K562 (cell line): ENCODE measurements around the gene CSKMT. TPM values are rescaled to one million over a fixed set of nuclear protein-coding genes. Genes with fewer than 3 reads are reported as not detected.
A peak's percentile ranks its signal among the peaks of the same experiment; 100 is the strongest.

Source experiments
- ADNP ChIP-seq: fragments of 200-800 bp; sonication (Bioruptor generic); IDR thresholded peaks from 2 replicates; pipeline ENCODE4 v1.6.1; 2016; ENCODE audit warnings: missing genetic modification characterization, missing compliant biosample characterization
- NFATC3 ChIP-seq: fragments of 450-650 bp; IDR thresholded peaks from 2 replicates; pipeline ENCODE4 v1.6.1; 2017; ENCODE audit warnings: mild to moderate bottlenecking
- POLR2H ChIP-seq: IDR thresholded peaks from 2 replicates; pipeline ENCODE4 v1.6.1; 2016; ENCODE audit warnings: missing genetic modification characterization, low read depth, mild to moderate bottlenecking, control low read depth, missing compliant biosample characterization, moderate library complexity
- RAD21 ChIP-seq, 2 experiments: fragments of 250-450 bp in 1 of 2; fragments of 450-650 bp in 1 of 2; sonication (Bioruptor Pico) in 1 of 2; formaldehyde crosslinking in 1 of 2; IDR thresholded peaks in 1 of 2; conservative IDR thresholded peaks in 1 of 2; 2 replicates each; pipeline versions ENCODE4 v1.4.0 to v1.8.0; 2020 to 2022; ENCODE audit warnings: mild to moderate bottlenecking in 2 of 2, moderate library complexity in 1 of 2
- TAF7 ChIP-seq: fragments of 450-650 bp; IDR thresholded peaks from 2 replicates; pipeline ENCODE4 v1.6.1; 2016; ENCODE audit warnings: missing genetic modification characterization, missing compliant biosample characterization
- TCF3 ChIP-seq: sonication (generic); formaldehyde crosslinking; IDR thresholded peaks from 2 replicates; pipeline ENCODE4 v1.4.0; 2020; ENCODE audit warnings: mild to moderate bottlenecking, missing genetic modification reagents
- ZFX ChIP-seq: sonication (generic); formaldehyde crosslinking; IDR thresholded peaks from 2 replicates; pipeline ENCODE4 v1.8.0; 2022; ENCODE audit warnings: mild to moderate bottlenecking, missing genetic modification reagents, moderate library complexity
- ZNF24 ChIP-seq: fragments of 450-650 bp; IDR thresholded peaks from 2 replicates; pipeline ENCODE4 v1.6.1; 2016
- ZNF586 ChIP-seq: fragments of 450-650 bp; formaldehyde crosslinking; conservative IDR thresholded peaks from 2 replicates; pipeline ENCODE4 v1.4.0; 2020; ENCODE audit warnings: mild to moderate bottlenecking, moderate library complexity
- polyA plus RNA-seq, 8 experiments: library from polyadenylated mRNA; depleted of rRNA in 4 of 8; stranded (reverse) in 5 of 8; unstranded in 3 of 8; fragments of >200 nt; fragmentation: Nextera tagmentation in 2 of 8; fragmentation: Illumina TruSeq in 1 of 8; extraction: Ambion mirVana in 2 of 8; extraction: Trizol in 1 of 8; gene quantifications; 2 replicates each; pipeline versions ENCODE4 v1.2.1 to v1.2.3, GENCODE V29; 2011 to 2014; ENCODE audit warnings: inconsistent platforms in 1 of 8, missing spikeins in 1 of 8
- total RNA-seq, 7 experiments: library from RNA; depleted of rRNA in 6 of 7; stranded (reverse); fragments of >200 nt in 6 of 7; fragmentation: Illumina TruSeq in 2 of 7; extraction: Trizol in 2 of 7; gene quantifications; 2 replicates each; pipeline versions ENCODE4 v1.2.1 to v1.2.3, GENCODE V29; 2011 to 2021; ENCODE audit warnings: low replicate concordance in 1 of 7
- TF ChIP-seq, protein P1 (sequence below), 3 experiments: fragments of 200-800 bp in 1 of 3; fragments of 250-450 bp in 1 of 3; fragments of 450-650 bp in 1 of 3; sonication (Bioruptor Pico) in 1 of 3; sonication (Bioruptor generic) in 1 of 3; formaldehyde crosslinking in 1 of 3; IDR thresholded peaks; 2 replicates each; pipeline versions ENCODE4 v1.6.1 to v1.8.0; 2016 to 2022; ENCODE audit warnings: mild to moderate bottlenecking in 2 of 3, missing genetic modification characterization in 2 of 3, missing compliant biosample characterization in 1 of 3, moderate library complexity in 1 of 3
- TF ChIP-seq, protein P2 (sequence below): fragments of 450-650 bp; formaldehyde crosslinking; IDR thresholded peaks from 2 replicates; pipeline ENCODE4 v1.4.0; 2020; ENCODE audit warnings: mild to moderate bottlenecking, moderate library complexity

The CSKMT gene
- total and polyA plus RNA-seq, 9 of the 15 experiments (the other 6 are each of a cell fraction or from before 2014, with no cell fraction given), result 10.3 to 108 (median 27.2) TPM

DNA sequence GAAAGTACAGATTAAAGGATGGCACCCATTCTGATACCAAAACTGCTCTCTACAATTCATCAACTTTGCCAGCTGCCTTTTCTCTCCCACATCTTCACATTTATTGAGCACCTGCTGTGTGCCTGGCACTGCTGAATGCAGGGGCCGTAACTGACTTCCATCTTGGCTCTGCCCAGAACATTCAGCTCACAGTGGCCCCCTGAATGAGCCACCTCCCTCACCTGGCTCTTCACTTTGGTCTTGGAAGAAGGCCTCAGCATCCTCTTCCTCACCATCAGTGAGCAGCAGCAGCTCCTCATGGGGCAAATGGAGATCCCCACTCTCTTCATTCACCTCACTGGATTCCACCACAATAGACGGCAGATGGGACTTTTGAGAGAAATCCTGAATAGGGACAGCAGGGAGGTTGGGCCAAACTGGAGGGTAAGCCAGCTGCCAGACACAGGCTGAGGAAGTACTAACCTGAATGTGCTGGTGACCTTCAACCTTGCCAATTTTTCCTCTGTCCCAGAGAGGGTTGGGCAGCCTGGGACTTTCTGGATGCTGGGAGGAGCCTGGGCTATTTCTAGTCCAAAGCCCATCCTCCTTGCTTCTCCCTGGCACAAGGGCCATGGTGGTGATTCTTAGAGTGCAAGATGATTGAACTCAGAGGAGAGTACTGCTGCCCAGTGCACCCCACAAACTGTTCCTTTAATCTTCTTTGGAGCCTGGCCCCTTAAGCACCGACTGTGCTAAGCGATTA is 4.5 kb downstream of the CSKMT start (continued):
- TF ChIP-seq ZFX (0 out of 2 replicates have a peak, but pooled peaks have one; percentile 8), POLR2H (tag) (no peak), NFATC3 (no peak), TAF7 (tag) (no peak), RAD21 (CRISPR knock-in tag; conservative IDR thresholded peaks at IDR 0.05 in 1 of 2, IDR thresholded peaks at IDR 0.05 in 1 of 2) (no peak), TCF3 (CRISPR knock-in tag) (0 out of 2 replicates have a peak, but pooled peaks have one; percentile 12), ZNF24 (no peak), ADNP (tag) (no peak), ZNF586 (CRISPR knock-in tag) (no peak)
- TF ChIP-seq, protein P1, sequence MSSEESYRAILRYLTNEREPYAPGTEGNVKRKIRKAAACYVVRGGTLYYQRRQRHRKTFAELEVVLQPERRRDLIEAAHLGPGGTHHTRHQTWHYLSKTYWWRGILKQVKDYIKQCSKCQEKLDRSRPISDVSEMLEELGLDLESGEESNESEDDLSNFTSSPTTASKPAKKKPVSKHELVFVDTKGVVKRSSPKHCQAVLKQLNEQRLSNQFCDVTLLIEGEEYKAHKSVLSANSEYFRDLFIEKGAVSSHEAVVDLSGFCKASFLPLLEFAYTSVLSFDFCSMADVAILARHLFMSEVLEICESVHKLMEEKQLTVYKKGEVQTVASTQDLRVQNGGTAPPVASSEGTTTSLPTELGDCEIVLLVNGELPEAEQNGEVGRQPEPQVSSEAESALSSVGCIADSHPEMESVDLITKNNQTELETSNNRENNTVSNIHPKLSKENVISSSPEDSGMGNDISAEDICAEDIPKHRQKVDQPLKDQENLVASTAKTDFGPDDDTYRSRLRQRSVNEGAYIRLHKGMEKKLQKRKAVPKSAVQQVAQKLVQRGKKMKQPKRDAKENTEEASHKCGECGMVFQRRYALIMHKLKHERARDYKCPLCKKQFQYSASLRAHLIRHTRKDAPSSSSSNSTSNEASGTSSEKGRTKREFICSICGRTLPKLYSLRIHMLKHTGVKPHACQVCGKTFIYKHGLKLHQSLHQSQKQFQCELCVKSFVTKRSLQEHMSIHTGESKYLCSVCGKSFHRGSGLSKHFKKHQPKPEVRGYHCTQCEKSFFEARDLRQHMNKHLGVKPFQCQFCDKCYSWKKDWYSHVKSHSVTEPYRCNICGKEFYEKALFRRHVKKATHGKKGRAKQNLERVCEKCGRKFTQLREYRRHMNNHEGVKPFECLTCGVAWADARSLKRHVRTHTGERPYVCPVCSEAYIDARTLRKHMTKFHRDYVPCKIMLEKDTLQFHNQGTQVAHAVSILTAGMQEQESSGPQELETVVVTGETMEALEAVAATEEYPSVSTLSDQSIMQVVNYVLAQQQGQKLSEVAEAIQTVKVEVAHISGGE (CRISPR knock-in tag; IDR thresholded peaks at IDR 0.05), result no peak
- TF ChIP-seq, protein P2, sequence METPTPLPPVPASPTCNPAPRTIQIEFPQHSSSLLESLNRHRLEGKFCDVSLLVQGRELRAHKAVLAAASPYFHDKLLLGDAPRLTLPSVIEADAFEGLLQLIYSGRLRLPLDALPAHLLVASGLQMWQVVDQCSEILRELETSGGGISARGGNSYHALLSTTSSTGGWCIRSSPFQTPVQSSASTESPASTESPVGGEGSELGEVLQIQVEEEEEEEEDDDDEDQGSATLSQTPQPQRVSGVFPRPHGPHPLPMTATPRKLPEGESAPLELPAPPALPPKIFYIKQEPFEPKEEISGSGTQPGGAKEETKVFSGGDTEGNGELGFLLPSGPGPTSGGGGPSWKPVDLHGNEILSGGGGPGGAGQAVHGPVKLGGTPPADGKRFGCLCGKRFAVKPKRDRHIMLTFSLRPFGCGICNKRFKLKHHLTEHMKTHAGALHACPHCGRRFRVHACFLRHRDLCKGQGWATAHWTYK, result no peak
